GM23338 (cell line): ENCODE measurements around the gene TMEM132D. TPM values are rescaled to one million over a fixed set of nuclear protein-coding genes. Genes with fewer than 3 reads are reported as not detected.

Experiments
- ATAC-seq: fragments of 200-7000 bp; cut with Tn5 transposase; 3 replicates; pipeline ENCODE4 v1.9.1; 2020
- DNase-seq: peaks from one replicate; pipeline ENCODE4 v3.0.0-alpha.2; 2015; ENCODE audit warnings: low spot score
- H2AFZ ChIP-seq: fragments of 200-600 bp; sonication (generic); 2 replicates; pipeline ENCODE4 v1.8.0; 2016; ENCODE audit warnings: antibody characterized with exemption, mild to moderate bottlenecking, moderate library complexity
- H3F3A ChIP-seq: fragments of 200-600 bp; sonication (generic); replicated peaks from 2 replicates; pipeline ENCODE4 v1.8.0; 2017; ENCODE audit warnings: antibody characterized with exemption, mixed run types, low read depth
- H3K27ac ChIP-seq: fragments of 200-600 bp; sonication (generic); 2 replicates; pipeline ENCODE4 v1.6.1; 2016; ENCODE audit warnings: low read depth
- H3K27me3 ChIP-seq: fragments of 200-600 bp; sonication (generic); 2 replicates; pipeline ENCODE4 v1.8.0; 2016; ENCODE audit warnings: mild to moderate bottlenecking, mixed run types, moderate library complexity; ENCODE audit not compliant: insufficient read depth
- H3K36me3 ChIP-seq: fragments of 200-600 bp; sonication (generic); 2 replicates; pipeline ENCODE4 v1.8.0; 2016; ENCODE audit warnings: mild to moderate bottlenecking; ENCODE audit not compliant: insufficient read depth
- H3K4me1 ChIP-seq: fragments of 200-600 bp; sonication (generic); 2 replicates; pipeline ENCODE4 v1.8.0; 2016; ENCODE audit warnings: mild to moderate bottlenecking, moderate library complexity; ENCODE audit not compliant: insufficient read depth
- H3K4me2 ChIP-seq: fragments of 200-600 bp; sonication (generic); 2 replicates; pipeline ENCODE4 v1.7.1; 2017; ENCODE audit warnings: mixed run types
- H3K4me3 ChIP-seq: fragments of 200-600 bp; sonication (generic); 2 replicates; pipeline ENCODE4 v1.6.1; 2016; ENCODE audit warnings: mixed run types
- H3K79me2 ChIP-seq: fragments of 200-600 bp; sonication (generic); replicated peaks from 2 replicates; pipeline ENCODE4 v1.8.0; 2017; ENCODE audit warnings: mild to moderate bottlenecking; ENCODE audit not compliant: insufficient read depth
- H3K9me2 ChIP-seq: fragments of 200-600 bp; sonication (generic); 2 replicates; pipeline ENCODE4 v1.8.0; 2017; ENCODE audit not compliant: insufficient read depth
- H4K20me1 ChIP-seq: fragments of 200-600 bp; sonication (generic); replicated peaks from 2 replicates; pipeline ENCODE4 v1.8.0; 2017; ENCODE audit warnings: mild to moderate bottlenecking; ENCODE audit not compliant: insufficient read depth
- H3K27ac Mint-ChIP-seq: 2 replicates; pipeline ENCODE4 v1.8.0; 2020; ENCODE audit warnings: inconsistent platforms, mild to moderate bottlenecking, moderate library complexity, mixed read lengths
- H3K27me3 Mint-ChIP-seq: 3 replicates; pipeline ENCODE4 v1.8.0; 2022; ENCODE audit warnings: low read depth, mild to moderate bottlenecking, moderate library complexity, mixed read lengths, inconsistent platforms; ENCODE audit not compliant: insufficient read depth, poor library complexity
- H3K36me3 Mint-ChIP-seq: 3 replicates; pipeline ENCODE4 v1.8.0; 2021; ENCODE audit warnings: low read depth, mild to moderate bottlenecking, inconsistent platforms, moderate library complexity, mixed read lengths
- H3K4me1 Mint-ChIP-seq: 3 replicates; pipeline ENCODE4 v1.8.0; 2020; ENCODE audit warnings: mild to moderate bottlenecking, inconsistent platforms, mixed read lengths
- H3K4me3 Mint-ChIP-seq: 3 replicates; pipeline ENCODE4 v1.8.0; 2021; ENCODE audit warnings: moderate library complexity, mild to moderate bottlenecking, inconsistent platforms, mixed read lengths
- H3K9me3 Mint-ChIP-seq: 3 replicates; pipeline ENCODE4 v1.8.0; 2020; ENCODE audit warnings: moderate library complexity, mild to moderate bottlenecking, inconsistent platforms, mixed read lengths
- CREB1 ChIP-seq: fragments of 250-450 bp; sonication (Bioruptor Pico); IDR thresholded peaks from 2 replicates; pipeline ENCODE4 v1.5.0; 2020; ENCODE audit warnings: low read depth, mild to moderate bottlenecking, moderate library complexity
- CTCF ChIP-seq, 2 experiments: fragments of 200-600 bp in 1 of 2; sonication (generic) in 1 of 2; conservative IDR thresholded peaks; 2 replicates each; pipeline versions ENCODE4 v1.5.1 to v1.6.1; 2016 to 2017; ENCODE audit warnings: antibody characterized with exemption in 2 of 2, low read depth in 2 of 2, mild to moderate bottlenecking in 2 of 2, moderate library complexity in 1 of 2
- ETS1 ChIP-seq: IDR thresholded peaks from 2 replicates; pipeline ENCODE4 v1.6.1; 2016; ENCODE audit warnings: antibody characterized with exemption
- EZH2 ChIP-seq: fragments of 200-600 bp; sonication (generic); IDR thresholded peaks from one replicate; pipeline ENCODE4 v1.8.0; 2017; ENCODE audit warnings: antibody characterized with exemption, mild to moderate bottlenecking, low read depth; ENCODE audit not compliant: unreplicated experiment
- EZH2phosphoT487 ChIP-seq: fragments of 200-600 bp; sonication (generic); IDR thresholded peaks from one replicate; pipeline ENCODE4 v1.8.1; 2018; ENCODE audit warnings: antibody characterized with exemption; ENCODE audit not compliant: unreplicated experiment
- JUNB ChIP-seq: IDR thresholded peaks from one replicate; pipeline ENCODE4 v1.6.1; 2016; ENCODE audit warnings: antibody characterized with exemption; ENCODE audit not compliant: unreplicated experiment
- NANOG ChIP-seq: IDR thresholded peaks from 2 replicates; pipeline ENCODE4 v1.6.1; 2016; ENCODE audit warnings: antibody characterized with exemption, borderline replicate concordance
- POLR2AphosphoS5 ChIP-seq: IDR thresholded peaks from 2 replicates; pipeline ENCODE4 v1.6.1; 2016; ENCODE audit warnings: antibody characterized with exemption, low read depth
- REST ChIP-seq: IDR thresholded peaks from one replicate; pipeline ENCODE4 v1.6.1; 2018; ENCODE audit warnings: antibody characterized with exemption; ENCODE audit not compliant: unreplicated experiment
- STAT1 ChIP-seq: IDR thresholded peaks from one replicate; pipeline ENCODE4 v1.6.1; 2016; ENCODE audit warnings: antibody characterized with exemption; ENCODE audit not compliant: unreplicated experiment
- ZNF114 ChIP-seq: fragments of 250-450 bp; sonication (Bioruptor Pico); IDR thresholded peaks from 2 replicates; pipeline ENCODE4 v1.5.0; 2020; ENCODE audit warnings: mild to moderate bottlenecking, moderate library complexity
- ZNF331 ChIP-seq: fragments of 250-450 bp; sonication (Bioruptor Pico); IDR thresholded peaks from 2 replicates; pipeline ENCODE4 v1.5.0; 2020; ENCODE audit warnings: low read depth, mild to moderate bottlenecking, moderate library complexity
- ZNF462 ChIP-seq: fragments of 250-450 bp; sonication (Bioruptor Pico); IDR thresholded peaks from 2 replicates; pipeline ENCODE4 v1.5.0; 2020; ENCODE audit warnings: mild to moderate bottlenecking, moderate library complexity
- polyA plus RNA-seq: library from polyadenylated mRNA; unstranded; fragments of >200 nt; fragmentation: Nextera tagmentation; extraction: Ambion mirVana; gene quantifications from 2 replicates; pipeline ENCODE4 v1.2.1, GENCODE V29; 2016
- total RNA-seq: library from RNA; depleted of rRNA; stranded (reverse); fragments of >200 nt; shearing (Covaris generic); gene quantifications from 2 replicates; pipeline ENCODE4 v1.2.3, GENCODE V29; 2014

The TMEM132D gene
- total and polyA plus RNA-seq, 2 experiments from 2014 or later = 0.44 to 5.3 TPM

- Histone ChIP-seq H3K4me2 (no peak overlapping the region), H3K4me3 (no peak overlapping the region), H3K27ac (no peak overlapping the region), H3F3A (no peaks in the 10 kb centered on the region), H3K36me3 (peaks cover 7% of the 10 kb centered on the region; the same call in 1 of the 2 replicates), H3K4me1 (0 out of 2 replicates have a peak, but pooled peaks cover 12% of the 10 kb centered on the region), H4K20me1 (no peaks in the 10 kb centered on the region), H3K27me3 (no peaks in the 10 kb centered on the region), H3K9me2 (no peaks in the 10 kb centered on the region), H2AFZ (no peak overlapping the region), H3K79me2 (no peaks in the 10 kb centered on the region)
- ATAC-seq (no peak), DNase-seq (peak; percentile 11)
- peaks cover 100% of the 10 kb centered on the region for H3K9me3 Mint-ChIP-seq
- H3K36me3 Mint-ChIP-seq = peaks cover 41% of the 10 kb centered on the region
- no peak overlapping the region for H3K4me3 Mint-ChIP-seq
- H3K27me3 Mint-ChIP-seq = no peaks in the 10 kb centered on the region
- no peaks in the 10 kb centered on the region for H3K4me1 Mint-ChIP-seq
- no peak overlapping the region for H3K27ac Mint-ChIP-seq
- no peak for TF ChIP-seq EZH2phosphoT487
- TF ChIP-seq ZNF462 (CRISPR knock-in tag) = no peak
- TF ChIP-seq JUNB = no peak
- TF ChIP-seq NANOG = no peak
- no peak for TF ChIP-seq CREB1 (CRISPR knock-in tag)
- TF ChIP-seq ZNF331 = no peak
- no peak for TF ChIP-seq REST
- no peak for TF ChIP-seq ETS1
- no peak for TF ChIP-seq EZH2
- TF ChIP-seq STAT1 = no peak
- no peak for TF ChIP-seq CTCF (conservative IDR thresholded peaks at IDR 0.05; ENCODE audit: low read depth in 2 of 2)
- TF ChIP-seq POLR2AphosphoS5 = no peak
- TF ChIP-seq ZNF114 (CRISPR knock-in tag) = no peak
Measured at GRCh38 chr12:129657179-129657578, 246.6 kb downstream of the TMEM132D start.
